ENCODE results near the gene CAPN1. TPM values are rescaled to one million over a fixed set of nuclear protein-coding genes. Genes with fewer than 3 reads are reported as not detected.

CAPN1 gene
- total RNA-seq = 65.7 TPM

GRCh38 chr11:65181569-65182257, at the start of gene CAPN1:
CAPN1 (plus strand) TSS chr11:65181928; CDS start chr11:65182702, 774 bp downstream.

GRCh38 chr11:65134240-65134951, 47.3 kb upstream of the CAPN1 start, which contains the start of gene SYVN1:
SYVN1 (minus strand) TSS chr11:65134519; CDS start chr11:65133601, 918 bp downstream.

GRCh38 chr11:65170058-65170534, 11.6 kb upstream of the CAPN1 start, which contains the start of gene SPDYC:
SPDYC (plus strand) TSS chr11:65170233; CDS start chr11:65171358, 1,125 bp downstream.

Small RNAs within 50 kb of the gene (small RNA-seq; reads per million reads assigned to genes)
- not detected for gene HIGD1AP10 (ENCODE audit: low replicate concordance)
- not detected for gene PDCL2P2 (ENCODE audit: low replicate concordance)
- 7.0 reads per million, percentile 88 among the genes with 10 or more reads in this experiment for gene RNU2-23P (ENCODE audit: low replicate concordance)

Other genes with a start within 250 kb of the CAPN1 start
- gene GPHA2, start 246.0 kb upstream of the CAPN1 start, total RNA-seq = not detected
- gene MAJIN, start 209.8 kb upstream of the CAPN1 start, total RNA-seq = not detected
- gene BATF2, start 185.0 kb upstream of the CAPN1 start, total RNA-seq = not detected
- gene ARL2, start 167.8 kb upstream of the CAPN1 start, total RNA-seq = 42.9 TPM
- 21.9 TPM for gene SNX15, start 154.5 kb upstream of the CAPN1 start, total RNA-seq
- gene SAC3D1, start 140.7 kb upstream of the CAPN1 start, total RNA-seq = 4.7 TPM
- gene NAALADL1, start 123.4 kb upstream of the CAPN1 start, total RNA-seq = 2.2 TPM
- 2.8 TPM for gene CDCA5, start 97.9 kb upstream of the CAPN1 start, total RNA-seq
- gene ZFPL1, start 97.7 kb upstream of the CAPN1 start, total RNA-seq = 20.3 TPM
- gene VPS51, start 85.7 kb upstream of the CAPN1 start, total RNA-seq = 197 TPM
- 61.0 TPM for gene TM7SF2, start 70.1 kb upstream of the CAPN1 start, total RNA-seq
- 4.7 TPM for gene ZNHIT2, start 64.2 kb upstream of the CAPN1 start, total RNA-seq
- gene FAU, start 59.8 kb upstream of the CAPN1 start, total RNA-seq = 168 TPM
- gene MRPL49, start 59.6 kb upstream of the CAPN1 start, total RNA-seq = 29.4 TPM
- gene SYVN1, start 47.4 kb upstream of the CAPN1 start, total RNA-seq = 22.2 TPM
- gene SPDYC, start 11.7 kb upstream of the CAPN1 start, total RNA-seq = not detected
- gene POLA2, start 80.0 kb downstream of the CAPN1 start, total RNA-seq = 4.7 TPM
- gene CDC42EP2, start 132.9 kb downstream of the CAPN1 start, total RNA-seq = 9.4 TPM
- gene DPF2, start 151.9 kb downstream of the CAPN1 start, total RNA-seq = 50.7 TPM
- 3.8 TPM for gene TIGD3, start 172.8 kb downstream of the CAPN1 start, total RNA-seq
- 0.31 TPM for gene SLC25A45, start 200.7 kb downstream of the CAPN1 start, total RNA-seq
- gene FRMD8, start 204.7 kb downstream of the CAPN1 start, total RNA-seq = 7.8 TPM
- gene NEAT1, start 240.9 kb downstream of the CAPN1 start, total RNA-seq = 11.6 TPM

Measured in parietal lobe (tissue), 2 donors.